Measurements from ENCODE around the gene TNFRSF9.

GRCh38 chr1:7971024-7971423, 30.4 kb upstream of the TNFRSF9 start:
- TF ChIP-seq CTCF (IDR thresholded peaks at IDR 0.05 in 4 of 5, conservative IDR thresholded peaks at IDR 0.05 in 1 of 5) (no peak), POLR2A (IDR thresholded peaks at IDR 0.05) (no peak)
